ENCODE results near the gene TLE7. TPM values are rescaled to one million over a fixed set of nuclear protein-coding genes. Genes with fewer than 3 reads are reported as not detected.

TLE7 gene
- polyA plus RNA-seq (2012; ENCODE audit: insufficient read length, low read depth): not detected

DNA sequence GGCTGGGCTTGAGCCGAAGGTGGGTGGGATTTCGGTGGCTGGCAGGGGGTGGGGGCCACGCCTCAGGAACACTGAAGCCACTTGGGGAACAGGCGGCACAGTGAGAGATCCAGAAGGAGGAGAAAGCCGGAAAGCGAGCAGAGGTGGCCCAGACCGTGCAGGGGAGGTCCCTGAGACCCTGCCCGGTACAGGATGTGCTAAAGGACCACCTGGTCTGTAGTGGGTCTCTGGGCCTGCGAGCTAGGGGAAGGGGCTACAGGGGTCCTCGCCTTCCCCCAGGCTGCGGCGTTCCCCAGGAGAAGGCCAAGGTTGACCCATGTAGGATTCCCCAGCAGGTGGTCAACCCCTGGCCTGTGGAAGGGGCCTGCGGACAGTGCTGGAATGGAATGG is at the start of gene TLE7:
Gene TLE7, minus strand, starts transcription at position 4 of the 390 bp plus-strand sequence. CDS start 8,730 bp downstream, outside the sequence.
- TF ChIP-seq FOXP2 (optimal IDR thresholded peaks at IDR 0.05; ENCODE audit: borderline replicate concordance, extremely low read depth, extremely low read length, insufficient read depth) (no peak), POLR2AphosphoS5 (IDR thresholded peaks at IDR 0.05; ENCODE audit: low read depth, low read length) (no peak), SIN3A (IDR thresholded peaks at IDR 0.05; ENCODE audit: borderline replicate concordance, insufficient read depth, low read length) (no peak), REST (IDR thresholded peaks at IDR 0.05; ENCODE audit: insufficient read depth in 1 of 2, low read depth in 2 of 2, low read length in 2 of 2) (no peak), TAF1 (IDR thresholded peaks at IDR 0.05; ENCODE audit: borderline replicate concordance, insufficient read depth, low read length) (no peak)

DNA sequence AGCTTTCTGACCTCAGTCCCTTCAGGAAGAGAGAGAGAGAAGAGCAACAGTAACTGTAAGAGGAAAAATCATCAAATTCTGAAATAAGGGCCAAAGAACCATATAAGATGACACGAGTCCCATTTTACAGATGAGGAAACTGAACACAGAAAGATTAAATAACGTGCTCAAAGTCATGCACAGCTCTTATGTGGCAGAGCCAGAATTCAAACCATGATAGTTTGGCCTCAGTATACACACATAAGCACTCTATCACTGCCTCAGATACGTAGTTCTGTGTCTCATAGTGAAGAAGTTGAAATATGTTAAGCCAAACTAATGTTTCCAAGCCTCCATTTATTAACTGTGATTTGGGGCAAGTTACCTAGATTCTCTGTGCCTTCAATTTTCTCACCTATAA is 49.2 kb upstream of the TLE7 start:
- TF ChIP-seq TAF1 (IDR thresholded peaks at IDR 0.05; ENCODE audit: borderline replicate concordance, insufficient read depth, low read length) (no peak), SIN3A (IDR thresholded peaks at IDR 0.05; ENCODE audit: borderline replicate concordance, insufficient read depth, low read length) (no peak), POLR2AphosphoS5 (IDR thresholded peaks at IDR 0.05; ENCODE audit: low read depth, low read length) (no peak), FOXP2 (optimal IDR thresholded peaks at IDR 0.05; ENCODE audit: borderline replicate concordance, extremely low read depth, extremely low read length, insufficient read depth) (no peak), REST (IDR thresholded peaks at IDR 0.05; ENCODE audit: insufficient read depth in 1 of 2, low read depth in 2 of 2, low read length in 2 of 2) (no peak)

GRCh38 chr16:71490361-71490760 is 48.5 kb upstream of the TLE7 start:
- no peak for TF ChIP-seq POLR2AphosphoS5 (IDR thresholded peaks at IDR 0.05; ENCODE audit: low read depth, low read length)
- no peak for TF ChIP-seq TAF1 (IDR thresholded peaks at IDR 0.05; ENCODE audit: borderline replicate concordance, insufficient read depth, low read length)
- TF ChIP-seq FOXP2 (optimal IDR thresholded peaks at IDR 0.05; ENCODE audit: borderline replicate concordance, extremely low read depth, extremely low read length, insufficient read depth): no peak
- TF ChIP-seq SIN3A (IDR thresholded peaks at IDR 0.05; ENCODE audit: borderline replicate concordance, insufficient read depth, low read length): no peak
- no peak for TF ChIP-seq REST (IDR thresholded peaks at IDR 0.05; ENCODE audit: insufficient read depth in 1 of 2, low read depth in 2 of 2, low read length in 2 of 2)

DNA sequence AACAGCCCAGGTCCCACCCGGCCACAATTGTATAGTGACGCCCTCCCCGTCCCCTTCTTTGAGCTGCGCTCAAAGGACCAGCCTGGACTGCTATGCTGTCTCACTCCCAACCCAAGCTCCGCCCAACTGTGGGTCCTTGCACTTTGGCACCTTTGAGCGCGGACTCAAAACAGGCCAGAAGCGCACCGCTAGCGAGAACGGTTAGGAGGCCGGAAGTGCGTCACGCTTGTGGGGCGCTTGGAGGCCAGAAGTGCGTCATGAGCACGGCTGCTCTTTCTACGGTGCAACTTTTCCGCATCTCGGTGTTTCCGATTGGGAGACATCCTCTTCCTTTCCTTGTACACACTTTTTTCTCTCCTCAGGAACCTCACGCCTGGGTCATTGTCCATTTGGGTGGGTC is 47.3 kb upstream of the TLE7 start, which contains the start of gene ZNF19:
Gene ZNF19, minus strand, starts transcription at position 203 of the 400 bp plus-strand sequence. CDS start 7,210 bp downstream, outside the sequence.
- no peak for TF ChIP-seq POLR2AphosphoS5 (IDR thresholded peaks at IDR 0.05; ENCODE audit: low read depth, low read length)
- no peak for TF ChIP-seq FOXP2 (optimal IDR thresholded peaks at IDR 0.05; ENCODE audit: borderline replicate concordance, extremely low read depth, extremely low read length, insufficient read depth)
- TF ChIP-seq SIN3A (IDR thresholded peaks at IDR 0.05; ENCODE audit: borderline replicate concordance, insufficient read depth, low read length): no peak
- no peak for TF ChIP-seq TAF1 (IDR thresholded peaks at IDR 0.05; ENCODE audit: borderline replicate concordance, insufficient read depth, low read length)
- no peak for TF ChIP-seq REST (IDR thresholded peaks at IDR 0.05; ENCODE audit: insufficient read depth in 1 of 2, low read depth in 2 of 2, low read length in 2 of 2)

Data from PFSK-1 (cell line).